ENCODE data around the gene PIK3R1.

DNA sequence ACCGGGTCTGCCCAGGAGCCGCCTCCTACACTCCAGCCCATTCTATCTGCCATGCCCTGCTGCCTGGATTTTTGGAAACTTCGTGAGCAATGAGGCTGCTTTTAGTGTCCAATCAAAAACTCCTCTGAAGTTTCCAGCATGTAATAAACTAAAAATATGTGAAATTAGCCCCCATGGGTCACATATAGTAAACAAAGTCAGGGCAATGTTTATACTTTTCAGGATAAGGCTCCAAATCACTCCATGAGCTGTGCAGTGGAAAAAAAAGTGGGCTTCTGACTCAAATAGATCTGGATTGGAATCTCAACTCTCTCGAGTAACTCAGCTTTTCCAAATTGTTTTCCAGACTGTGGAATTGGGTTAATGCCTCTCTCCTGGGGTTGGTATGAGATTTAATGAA is 68.2 kb downstream of the PIK3R1 start:
- TF ChIP-seq, protein P1, sequence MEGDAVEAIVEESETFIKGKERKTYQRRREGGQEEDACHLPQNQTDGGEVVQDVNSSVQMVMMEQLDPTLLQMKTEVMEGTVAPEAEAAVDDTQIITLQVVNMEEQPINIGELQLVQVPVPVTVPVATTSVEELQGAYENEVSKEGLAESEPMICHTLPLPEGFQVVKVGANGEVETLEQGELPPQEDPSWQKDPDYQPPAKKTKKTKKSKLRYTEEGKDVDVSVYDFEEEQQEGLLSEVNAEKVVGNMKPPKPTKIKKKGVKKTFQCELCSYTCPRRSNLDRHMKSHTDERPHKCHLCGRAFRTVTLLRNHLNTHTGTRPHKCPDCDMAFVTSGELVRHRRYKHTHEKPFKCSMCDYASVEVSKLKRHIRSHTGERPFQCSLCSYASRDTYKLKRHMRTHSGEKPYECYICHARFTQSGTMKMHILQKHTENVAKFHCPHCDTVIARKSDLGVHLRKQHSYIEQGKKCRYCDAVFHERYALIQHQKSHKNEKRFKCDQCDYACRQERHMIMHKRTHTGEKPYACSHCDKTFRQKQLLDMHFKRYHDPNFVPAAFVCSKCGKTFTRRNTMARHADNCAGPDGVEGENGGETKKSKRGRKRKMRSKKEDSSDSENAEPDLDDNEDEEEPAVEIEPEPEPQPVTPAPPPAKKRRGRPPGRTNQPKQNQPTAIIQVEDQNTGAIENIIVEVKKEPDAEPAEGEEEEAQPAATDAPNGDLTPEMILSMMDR (IDR thresholded peaks at IDR 0.05; ENCODE audit: low read depth, low read length) = no peak
- TF ChIP-seq EZH2phosphoT487 (IDR thresholded peaks at IDR 0.05; ENCODE audit: low read depth) = no peak
